Measurements from ENCODE around the gene CCDC187.

- no peak for TF ChIP-seq POLR2AphosphoS5 (IDR thresholded peaks at IDR 0.05)
- TF ChIP-seq, protein P1, sequence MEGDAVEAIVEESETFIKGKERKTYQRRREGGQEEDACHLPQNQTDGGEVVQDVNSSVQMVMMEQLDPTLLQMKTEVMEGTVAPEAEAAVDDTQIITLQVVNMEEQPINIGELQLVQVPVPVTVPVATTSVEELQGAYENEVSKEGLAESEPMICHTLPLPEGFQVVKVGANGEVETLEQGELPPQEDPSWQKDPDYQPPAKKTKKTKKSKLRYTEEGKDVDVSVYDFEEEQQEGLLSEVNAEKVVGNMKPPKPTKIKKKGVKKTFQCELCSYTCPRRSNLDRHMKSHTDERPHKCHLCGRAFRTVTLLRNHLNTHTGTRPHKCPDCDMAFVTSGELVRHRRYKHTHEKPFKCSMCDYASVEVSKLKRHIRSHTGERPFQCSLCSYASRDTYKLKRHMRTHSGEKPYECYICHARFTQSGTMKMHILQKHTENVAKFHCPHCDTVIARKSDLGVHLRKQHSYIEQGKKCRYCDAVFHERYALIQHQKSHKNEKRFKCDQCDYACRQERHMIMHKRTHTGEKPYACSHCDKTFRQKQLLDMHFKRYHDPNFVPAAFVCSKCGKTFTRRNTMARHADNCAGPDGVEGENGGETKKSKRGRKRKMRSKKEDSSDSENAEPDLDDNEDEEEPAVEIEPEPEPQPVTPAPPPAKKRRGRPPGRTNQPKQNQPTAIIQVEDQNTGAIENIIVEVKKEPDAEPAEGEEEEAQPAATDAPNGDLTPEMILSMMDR (IDR thresholded peaks at IDR 0.05 in 8 of 11, conservative IDR thresholded peaks at IDR 0.05 in 3 of 11) = no peak
These were observed 63.0 kb downstream of the CCDC187 start for GRCh38 chr9:136240941-136241340.

Data from spleen (tissue), 7 donors.